Measurements from ENCODE around the gene GPR4.

DNA sequence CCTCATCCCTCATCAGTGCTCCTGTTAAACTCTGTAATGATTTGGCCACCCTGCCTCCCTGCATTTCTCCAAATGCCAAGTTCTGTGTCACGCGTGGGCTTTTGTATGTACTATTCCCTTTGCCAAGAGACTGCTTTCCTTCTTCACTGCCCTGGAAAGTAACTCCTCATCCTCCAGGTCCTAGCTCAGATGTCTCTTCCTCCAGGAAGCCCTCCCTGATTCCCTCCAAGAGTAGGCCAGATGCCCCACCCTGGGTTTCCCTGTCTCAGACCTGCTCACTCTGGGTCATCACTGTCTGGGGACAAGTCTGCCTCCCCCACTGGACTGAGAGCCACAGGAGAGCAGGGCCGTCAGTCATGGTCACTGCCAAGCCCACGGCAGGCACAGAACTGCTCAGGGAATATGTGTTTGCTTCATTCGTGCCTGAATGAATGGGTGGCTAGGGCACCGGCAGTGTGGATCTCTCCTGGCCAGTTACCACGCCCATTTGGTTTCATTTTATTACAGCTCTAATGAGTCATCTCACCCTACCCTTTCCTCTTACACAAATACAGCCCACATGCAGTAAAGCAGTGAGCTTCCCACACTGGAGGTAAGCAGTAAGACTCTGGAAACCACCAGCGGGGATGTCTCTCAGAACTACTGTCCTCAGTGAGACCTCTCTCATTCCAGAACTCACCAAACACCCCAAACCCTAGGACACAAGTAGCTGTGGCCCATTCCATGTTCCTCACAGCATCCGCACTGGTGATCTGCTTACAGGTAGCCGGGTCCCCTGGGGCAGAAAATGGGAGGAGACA, 12.1 kb upstream of the GPR4 start:
- no peak for TF ChIP-seq CTCF (conservative IDR thresholded peaks at IDR 0.05; ENCODE audit: low read length)
- no peak for TF ChIP-seq EZH2phosphoT487 (IDR thresholded peaks at IDR 0.05; ENCODE audit: borderline replicate concordance, low read depth, low read length)

Measured in OCI-LY7 (cell line).